Endodermal cell (in vitro differentiated cells): ENCODE data around the gene GRIK5. TPM values are rescaled to one million over a fixed set of nuclear protein-coding genes. Genes with fewer than 3 reads are reported as not detected.
A peak's percentile ranks its signal among the peaks of the same experiment; 100 is the strongest.

ENCODE experiments used
- DNase-seq: peaks from one replicate; pipeline ENCODE4 v3.0.0-alpha.2; 2017
- H3K27ac ChIP-seq: 2 replicates; pipeline ENCODE4 v1.5.1; 2013; ENCODE audit warnings: mild to moderate bottlenecking, low read depth, low read length, moderate library complexity
- H3K27me3 ChIP-seq: 2 replicates; pipeline ENCODE4 v1.6.1; 2013; ENCODE audit warnings: mild to moderate bottlenecking, low read length, moderate library complexity; ENCODE audit not compliant: insufficient read depth, control insufficient read depth, poor library complexity, severe bottlenecking
- H3K36me3 ChIP-seq: 2 replicates; pipeline ENCODE4 v1.7.0; 2013; ENCODE audit warnings: mild to moderate bottlenecking, low read length, moderate library complexity; ENCODE audit not compliant: control insufficient read depth, insufficient read depth
- H3K4me1 ChIP-seq: one replicate; pipeline ENCODE4 v1.7.0; 2013; ENCODE audit warnings: low read length; ENCODE audit not compliant: control insufficient read depth, insufficient read depth
- H3K4me3 ChIP-seq: 2 replicates; pipeline ENCODE4 v1.5.1; 2013; ENCODE audit warnings: mild to moderate bottlenecking, low read length, moderate library complexity
- H3K9ac ChIP-seq: 2 replicates; pipeline ENCODE4 v1.6.1; 2013; ENCODE audit warnings: mild to moderate bottlenecking, low read length, moderate library complexity; ENCODE audit not compliant: poor library complexity, severe bottlenecking; ENCODE audit errors: extremely low read depth
- H3K9me3 ChIP-seq: 2 replicates; pipeline ENCODE4 v1.6.1; 2013; ENCODE audit warnings: mild to moderate bottlenecking, low read length, moderate library complexity; ENCODE audit not compliant: control insufficient read depth
- H3K27ac Mint-ChIP-seq: 2 replicates; pipeline ENCODE4 v1.8.0; 2020; ENCODE audit warnings: mixed read lengths
- H3K27me3 Mint-ChIP-seq: 2 replicates; pipeline ENCODE4 v1.8.0; 2021; ENCODE audit warnings: mild to moderate bottlenecking, mixed read lengths; ENCODE audit not compliant: insufficient read depth
- H3K36me3 Mint-ChIP-seq: 2 replicates; pipeline ENCODE4 v1.8.0; 2020; ENCODE audit warnings: low read depth, mixed read lengths
- H3K4me1 Mint-ChIP-seq: 2 replicates; pipeline ENCODE4 v1.8.0; 2020; ENCODE audit warnings: mixed read lengths
- H3K4me3 Mint-ChIP-seq: 2 replicates; pipeline ENCODE4 v1.8.0; 2020; ENCODE audit warnings: mild to moderate bottlenecking, moderate library complexity, mixed read lengths
- H3K9me3 Mint-ChIP-seq: 2 replicates; pipeline ENCODE4 v1.8.0; 2020; ENCODE audit warnings: mild to moderate bottlenecking, mixed read lengths
- CTCF ChIP-seq: fragments of 200-600 bp; sonication (generic); conservative IDR thresholded peaks from 2 replicates; pipeline ENCODE4 v1.5.0; 2021; ENCODE audit warnings: antibody characterized with exemption, mild to moderate bottlenecking
- WGBS, 2 experiments: methylation state at CpG; one replicate each; pipeline versions ENCODE4 v1.1.5 to v1.1.7; 2013; ENCODE audit warnings: missing lambda C conversion rate in 2 of 2, mixed read lengths in 1 of 2; ENCODE audit not compliant: insufficient coverage in 1 of 2, insufficient read length in 1 of 2; 5-methylcytosine and 5-hydroxymethylcytosine counted together
- total RNA-seq, 2 donors: library from RNA; stranded (reverse); fragmentation: NEBNext Ultra II Directional in 1 of 2; extraction: Animal tissue kit (Norgen Biotek cat#: 25700) in 1 of 2; gene quantifications; 2 replicates in 1 of 2; 3 replicates in 1 of 2; pipeline ENCODE4 v1.2.1, GENCODE V29; 2021

The GRIK5 gene
- total RNA-seq, 2 donors from 2014 or later, result 21.6 to 38.7 TPM

GRCh38 chr19:41959056-41960053, 110.7 kb downstream of the GRIK5 start, which contains the start of gene RABAC1:
TSS of gene RABAC1 (minus strand) at chr19:41959321. CDS start at chr19:41959292, 29 bp downstream.
- Mint-ChIP-seq H3K36me3 (peaks cover 16% of the 10 kb centered on the region), H3K27me3 (no peaks in the 10 kb centered on the region), H3K9me3 (no peaks in the 10 kb centered on the region), H3K4me3 (peak within 1 kb of the TSS; percentile 70), H3K4me1 (peaks cover 10% of the 10 kb centered on the region), H3K27ac (peak within 1 kb of the TSS; percentile 92)
- peak within 1 kb of the TSS; percentile 94 for H3K9ac ChIP-seq
- H3K9me3 ChIP-seq, result no peaks in the 10 kb centered on the region
- WGBS, 2 experiments, result 1 to 5% methylated on average over 27 to 46 of the region's 46 CpGs
- H3K27ac ChIP-seq, result peak within 1 kb of the TSS; percentile 70
- H3K27me3 ChIP-seq, result no peaks in the 10 kb centered on the region
- H3K4me3 ChIP-seq, result peak within 1 kb of the TSS; percentile 82
- H3K4me1 ChIP-seq, result no peaks in the 10 kb centered on the region
- peak; percentile 98 for DNase-seq
- H3K36me3 ChIP-seq, result peaks cover 5% of the 10 kb centered on the region
- TF ChIP-seq CTCF, result peak; percentile 67

DNA sequence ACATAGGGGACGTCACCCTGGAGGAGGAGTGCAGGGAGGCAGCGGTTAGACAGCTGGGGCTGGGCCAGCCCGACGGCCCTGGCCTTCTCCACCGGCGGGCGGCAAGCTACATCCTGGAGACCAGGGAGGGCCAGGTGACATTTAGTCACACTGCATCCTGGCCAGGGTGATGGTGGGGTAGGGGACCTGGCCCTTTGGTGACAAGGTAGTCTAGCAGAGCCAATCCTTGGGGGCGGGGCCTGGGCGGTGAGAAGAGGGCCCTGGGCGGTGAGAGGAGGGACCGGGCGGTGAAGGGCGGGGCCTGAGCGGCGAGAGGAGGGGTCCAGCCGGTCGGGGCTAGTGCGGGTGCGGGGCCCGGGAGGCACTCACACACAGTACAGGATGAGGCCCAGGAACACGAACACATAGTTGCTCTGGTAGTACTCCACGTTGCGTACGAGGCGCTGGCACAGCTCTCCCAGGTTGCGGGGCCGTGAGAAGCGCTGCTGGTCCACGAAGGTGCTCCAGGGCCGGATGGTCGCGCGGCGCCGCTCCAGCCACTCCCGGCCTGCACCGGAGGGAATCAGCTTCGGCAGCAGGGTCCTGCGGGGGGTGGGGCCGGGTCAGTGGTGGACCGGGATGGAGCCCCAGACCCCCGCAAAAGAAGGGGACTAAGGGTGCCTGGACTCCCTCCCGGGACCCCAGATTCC, 111.5 kb downstream of the GRIK5 start:
- no peak for TF ChIP-seq CTCF
- Mint-ChIP-seq H3K4me1 (peaks cover 10% of the 10 kb centered on the region), H3K27ac (peak overlapping the region; percentile 88), H3K4me3 (peak overlapping the region; percentile 70), H3K27me3 (no peaks in the 10 kb centered on the region), H3K9me3 (no peaks in the 10 kb centered on the region), H3K36me3 (peaks cover 16% of the 10 kb centered on the region)
- Histone ChIP-seq H3K36me3 (peaks cover 5% of the 10 kb centered on the region), H3K9ac (peak overlapping the region; percentile 94), H3K27ac (peak overlapping the region; percentile 70), H3K27me3 (no peaks in the 10 kb centered on the region), H3K9me3 (no peaks in the 10 kb centered on the region), H3K4me3 (peak overlapping the region; percentile 82), H3K4me1 (no peaks in the 10 kb centered on the region)
- DNase-seq, result peak; percentile 97
- WGBS, 2 experiments, result 4 to 5% methylated on average over 19 to 43 of the region's 43 CpGs

GRCh38 chr19:41957838-41958366, 112.1 kb downstream of the GRIK5 start:
- H3K4me3 Mint-ChIP-seq, result peak overlapping the region; percentile 70
- Histone ChIP-seq H3K9ac (no peak overlapping the region), H3K36me3 (peaks cover 5% of the 10 kb centered on the region), H3K9me3 (no peaks in the 10 kb centered on the region), H3K27ac (no peak overlapping the region), H3K4me1 (no peaks in the 10 kb centered on the region), H3K27me3 (no peaks in the 10 kb centered on the region), H3K4me3 (peak overlapping the region; percentile 82)
- H3K9me3 Mint-ChIP-seq, result no peaks in the 10 kb centered on the region
- 11 to 15% methylated on average over 3 to 10 of the region's 10 CpGs for WGBS, 2 experiments
- H3K27ac Mint-ChIP-seq, result peak overlapping the region; percentile 88
- peak; percentile 94 for DNase-seq
- no peaks in the 10 kb centered on the region for H3K27me3 Mint-ChIP-seq
- peaks cover 10% of the 10 kb centered on the region for H3K4me1 Mint-ChIP-seq
- peak; percentile 93 for TF ChIP-seq CTCF
- peaks cover 16% of the 10 kb centered on the region for H3K36me3 Mint-ChIP-seq
